Keratinocyte (primary cell): Measurements from ENCODE around the gene NT5DC2.

Experiments
- CTCF ChIP-seq, 3 experiments: IDR thresholded peaks in 1 of 3; conservative IDR thresholded peaks in 1 of 3; optimal IDR thresholded peaks in 1 of 3; 2 replicates in 2 of 3; 3 replicates in 1 of 3; pipeline versions ENCODE3 to v1.5.1; 2011; ENCODE audit warnings: low read length in 3 of 3, mild to moderate bottlenecking in 3 of 3, moderate library complexity in 2 of 3, control low read depth in 1 of 3, inconsistent platforms in 1 of 3; ENCODE audit not compliant: insufficient read depth in 2 of 3; ENCODE audit errors: extremely low read depth in 1 of 3
- EZH2 ChIP-seq: IDR thresholded peaks from one replicate; pipeline ENCODE4 v1.6.1; 2012; ENCODE audit warnings: inconsistent platforms, mild to moderate bottlenecking, low read length, moderate library complexity

- no peak for TF ChIP-seq CTCF (optimal IDR thresholded peaks at IDR 0.05 in 1 of 3, IDR thresholded peaks at IDR 0.05 in 1 of 3, conservative IDR thresholded peaks at IDR 0.05 in 1 of 3; ENCODE audit: extremely low read depth in 1 of 3, insufficient read depth in 2 of 3, low read length in 3 of 3)
- TF ChIP-seq EZH2: no peak
Measured at GRCh38 chr3:52533623-52534280, at the start of gene NT5DC2.
